WI38 (cell line): ENCODE measurements around the gene THBS3.
"Not testable (repeated sequence)": the region's sequence is repeated elsewhere in the genome, so short reads cannot be mapped to it uniquely, and the experiment has no call there.

ENCODE experiments used
- H3K4me3 ChIP-seq: 2 replicates; pipeline ENCODE4 v1.5.1; 2011; ENCODE audit warnings: low read depth, mild to moderate bottlenecking, control low read depth, low read length
- CTCF ChIP-seq: IDR thresholded peaks from 2 replicates; pipeline ENCODE4 v1.5.1; 2012; ENCODE audit warnings: low read depth, mild to moderate bottlenecking, control low read depth, low read length

THBS3 gene

GRCh38 chr1:155218854-155219591 lies 11.3 kb upstream of the THBS3 start:
- TF ChIP-seq CTCF, result no peak
- H3K4me3 ChIP-seq, result no peak overlapping the region

GRCh38 chr1:155214702-155215101 lies 7.0 kb upstream of the THBS3 start:
- H3K4me3 ChIP-seq, result not testable (repeated sequence)

- not testable (repeated sequence) for H3K4me3 ChIP-seq
Measured at GRCh38 chr1:155212051-155212440, 4.3 kb upstream of the THBS3 start.

GRCh38 chr1:155211381-155212050 lies 3.8 kb upstream of the THBS3 start:
- not testable (repeated sequence) for H3K4me3 ChIP-seq

- TF ChIP-seq CTCF, result no peak
- no peak overlapping the region for H3K4me3 ChIP-seq
Measured at GRCh38 chr1:155210314-155211104, 2.8 kb upstream of the THBS3 start.

GRCh38 chr1:155209312-155209721 lies 1.6 kb upstream of the THBS3 start:
- TF ChIP-seq CTCF, result no peak
- H3K4me3 ChIP-seq, result peak overlapping the region; percentile 96

GRCh38 chr1:155208541-155209311 lies 1.0 kb upstream of the THBS3 start, which contains the start of gene MTX1:
TSS of gene MTX1 (plus strand) at chr1:155208695. CDS start at chr1:155208805, 110 bp downstream.
- TF ChIP-seq CTCF, result no peak
- H3K4me3 ChIP-seq, result peak within 1 kb of the TSS; percentile 96

- peak; percentile 85 for TF ChIP-seq CTCF
- H3K4me3 ChIP-seq, result peak overlapping the region; percentile 96
Measured at GRCh38 chr1:155206891-155207805, 549 bp downstream of the THBS3 start.
